Renal cortex interstitium (tissue), 15 donors: Measurements from ENCODE around the gene PGAP2. TPM values are rescaled to one million over a fixed set of nuclear protein-coding genes. Genes with fewer than 3 reads are reported as not detected.
"Not testable (repeated sequence)": the region's sequence is repeated elsewhere in the genome, so short reads cannot be mapped to it uniquely, and the experiment has no call there.

Experiments
- DNase-seq, 11 donors: peaks; one replicate each; pipeline ENCODE4 v3.0.0-alpha.2; 2013; ENCODE audit warnings: low read depth in 9 of 11, low spot score in 4 of 11; ENCODE audit errors: extremely low read depth in 1 of 11
- long read RNA-seq, 16 experiments: transcript quantifications; one replicate each; lab custom pipeline, GENCODE V29; 2026
- polyA plus RNA-seq, 3 donors: library from polyadenylated mRNA; unstranded; fragments of 120-200 nt; gene quantifications; one replicate each; pipeline ENCODE4 v1.2.1, GENCODE V29; 2013; ENCODE audit not compliant: insufficient read length in 3 of 3

Gene PGAP2
- 10 to 100 TPM; 40.6 to 56.9 (median 40.7) TPM for polyA plus RNA-seq
- long read RNA-seq, donor 1, partial matches to known transcripts: 0 of 6 reads
- long read RNA-seq, donor 1, other reads (novel, unspliced or antisense): 0 of 6 reads
- long read RNA-seq, donor 2, partial matches to known transcripts: 0 of 7 reads
- long read RNA-seq, donor 2, other reads (novel, unspliced or antisense): 0 of 7 reads
- long read RNA-seq, donor 3, partial matches to known transcripts: 0 of 8 reads
- long read RNA-seq, donor 3, other reads (novel, unspliced or antisense): 0 of 8 reads
- long read RNA-seq, donor 4, transcript PGAP2-215 (6 exons, 798 nt): major isoform, 5 of 12 reads
- long read RNA-seq, donor 4, partial matches to known transcripts: 0 of 12 reads
- long read RNA-seq, donor 4, other reads (novel, unspliced or antisense): 0 of 12 reads
- long read RNA-seq, donor 5: 0 reads
- long read RNA-seq, donor 6, partial matches to known transcripts: 9 of 19 reads
- long read RNA-seq, donor 6, other reads (novel, unspliced or antisense): 0 of 19 reads
- long read RNA-seq, donor 7, partial matches to known transcripts: 0 of 7 reads
- long read RNA-seq, donor 7, other reads (novel, unspliced or antisense): 0 of 7 reads
- long read RNA-seq, donor 8, partial matches to known transcripts: 0 of 14 reads
- long read RNA-seq, donor 8, other reads (novel, unspliced or antisense): 0 of 14 reads
- long read RNA-seq, donor 9, partial matches to known transcripts: 0 of 10 reads
- long read RNA-seq, donor 9, other reads (novel, unspliced or antisense): 0 of 10 reads
- long read RNA-seq, donor 10, partial matches to known transcripts: 0 of 9 reads
- long read RNA-seq, donor 10, other reads (novel, unspliced or antisense): 0 of 9 reads
- long read RNA-seq, donor 11, partial matches to known transcripts: 0 of 7 reads
- long read RNA-seq, donor 11, other reads (novel, unspliced or antisense): 0 of 7 reads
- long read RNA-seq, donor 12, partial matches to known transcripts: 0 of 3 reads
- long read RNA-seq, donor 12, other reads (novel, unspliced or antisense): 0 of 3 reads
- long read RNA-seq, donor 13: 0 reads
- long read RNA-seq, donor 14, partial matches to known transcripts: 0 of 2 reads
- long read RNA-seq, donor 14, other reads (novel, unspliced or antisense): 0 of 2 reads
- long read RNA-seq, donor 15, partial matches to known transcripts: 0 of 4 reads
- long read RNA-seq, donor 15, other reads (novel, unspliced or antisense): 0 of 4 reads
- long read RNA-seq, donor 16, transcript PGAP2-203 (7 exons, 1,837 nt): minor isoform, 6 of 28 reads
- long read RNA-seq, donor 16, transcript PGAP2-232 (2 exons, 1,106 nt): major isoform, 8 of 28 reads
- long read RNA-seq, donor 16, partial matches to known transcripts: 0 of 28 reads
- long read RNA-seq, donor 16, other reads (novel, unspliced or antisense): 0 of 28 reads

DNA sequence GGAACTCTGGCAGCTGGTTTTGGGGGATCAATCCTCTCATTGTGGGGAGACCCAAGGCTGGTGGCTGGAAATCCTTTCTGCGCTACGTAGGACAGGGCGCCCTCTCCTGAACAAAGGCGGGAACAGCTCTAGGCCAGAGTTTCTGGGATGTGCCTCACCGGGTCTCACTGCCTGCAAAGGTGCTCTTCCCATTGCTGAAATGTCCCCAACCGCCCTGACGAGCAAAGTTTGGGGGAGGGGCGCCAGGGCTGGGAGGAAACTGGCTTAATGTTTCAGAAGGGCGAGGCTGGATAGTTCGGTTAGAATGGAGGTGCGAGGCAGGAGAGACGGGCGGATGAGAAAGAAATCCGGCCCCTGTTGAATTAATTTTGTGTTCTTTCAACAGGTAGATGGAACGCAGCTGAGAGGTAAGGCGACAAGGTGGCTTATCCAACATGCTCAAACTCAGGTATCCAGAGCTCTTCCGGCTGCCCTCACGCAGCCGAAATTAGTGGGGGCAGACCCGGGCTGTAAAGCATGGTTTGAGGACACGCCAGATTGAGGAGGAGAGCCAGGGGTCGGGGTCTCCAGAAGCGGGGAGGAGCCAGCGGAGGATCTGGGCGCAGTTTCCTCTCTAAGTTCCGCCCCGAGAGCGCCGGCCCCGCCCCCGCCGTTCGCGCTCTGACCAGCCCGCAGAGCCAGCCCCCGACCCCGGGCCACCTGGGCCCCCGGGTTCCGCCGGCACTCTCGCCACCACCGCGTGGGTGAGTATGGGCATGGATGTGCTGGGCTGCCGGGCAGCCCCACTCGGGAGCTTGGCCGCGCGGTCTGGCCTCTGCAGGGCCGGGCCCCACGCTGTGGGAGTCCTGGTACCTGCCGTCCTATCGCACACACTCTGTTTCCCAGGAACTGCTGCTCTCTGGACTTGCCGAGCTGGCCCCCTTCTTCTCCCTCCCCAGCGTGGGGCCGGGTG, at the start of gene PGAP2:
TSS of gene PGAP2 (plus strand) at position 652 of the 952 bp plus-strand sequence. CDS start 2,700 bp downstream, outside the sequence.
- DNase-seq: peak in 8 of 11 donors; percentile 51 to 65 (median 56)

- no peak for DNase-seq
Observed at GRCh38 chr11:3764266-3764665, 44.1 kb upstream of the PGAP2 start.

GRCh38 chr11:3766836-3767235, 41.5 kb upstream of the PGAP2 start:
- not testable (repeated sequence) for DNase-seq

- no peak for DNase-seq
Observed at GRCh38 chr11:3767536-3767935, 40.8 kb upstream of the PGAP2 start.

GRCh38 chr11:3773180-3773579, 35.2 kb upstream of the PGAP2 start:
- no peak for DNase-seq

- DNase-seq: no peak
Observed at GRCh38 chr11:3775736-3776406, 32.5 kb upstream of the PGAP2 start.

- DNase-seq: no peak
Observed at GRCh38 chr11:3781423-3781822, 26.9 kb upstream of the PGAP2 start.

GRCh38 chr11:3782963-3783362, 25.4 kb upstream of the PGAP2 start:
- DNase-seq: no peak

DNA sequence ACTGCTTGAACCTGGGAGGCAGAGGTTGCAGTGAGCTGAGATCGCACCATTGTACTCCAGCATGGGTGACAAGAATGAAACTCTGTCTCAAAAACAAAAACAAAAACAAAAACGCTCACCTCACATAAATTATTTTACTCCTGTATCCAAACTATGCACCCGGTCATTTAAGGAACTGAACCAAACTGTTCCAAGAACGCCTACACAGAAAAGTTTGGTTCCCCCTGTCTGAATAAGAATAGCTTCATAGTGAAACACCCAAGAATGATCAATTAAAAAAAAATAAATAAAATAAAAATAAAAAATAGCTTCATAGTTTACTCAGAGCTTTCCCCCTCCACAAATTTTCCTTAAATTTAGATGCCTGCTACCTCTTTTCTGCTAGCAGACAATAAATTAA, 24.7 kb upstream of the PGAP2 start:
- DNase-seq: no peak

DNA sequence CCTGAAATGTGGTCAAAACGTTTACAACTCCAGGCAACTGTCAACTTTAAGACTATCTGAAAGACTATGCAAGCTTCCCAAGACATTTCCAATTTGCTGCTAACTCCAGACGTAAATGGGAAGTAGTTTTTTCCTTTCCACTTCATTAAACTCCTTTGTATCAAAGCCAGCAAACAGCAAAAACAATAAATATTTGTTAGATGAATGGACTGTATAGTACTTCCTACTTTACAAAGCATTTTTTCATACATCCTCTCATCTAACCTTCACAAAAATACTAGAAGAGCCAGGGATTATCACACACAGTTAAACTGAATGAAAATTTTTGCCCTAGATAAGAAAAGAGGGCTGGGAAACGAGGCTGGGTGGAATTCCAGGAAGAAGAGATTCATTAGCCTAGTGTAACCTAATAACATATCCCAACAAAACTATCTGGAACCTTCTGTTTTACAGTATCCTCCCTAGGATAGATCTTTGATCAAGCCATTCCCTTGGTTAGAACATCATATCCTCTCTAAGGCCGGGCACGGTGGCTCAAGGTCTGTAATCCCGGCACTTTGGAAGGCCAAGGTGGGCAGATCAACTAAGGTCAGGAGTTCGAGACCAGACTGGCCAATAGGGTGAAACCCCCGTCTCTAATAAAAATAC, 21.5 kb upstream of the PGAP2 start:
- DNase-seq: no peak

GRCh38 chr11:3794387-3794786, 14.0 kb upstream of the PGAP2 start:
- DNase-seq: not testable (repeated sequence)

GRCh38 chr11:3795131-3796001, 13.0 kb upstream of the PGAP2 start:
- no peak for DNase-seq

DNA sequence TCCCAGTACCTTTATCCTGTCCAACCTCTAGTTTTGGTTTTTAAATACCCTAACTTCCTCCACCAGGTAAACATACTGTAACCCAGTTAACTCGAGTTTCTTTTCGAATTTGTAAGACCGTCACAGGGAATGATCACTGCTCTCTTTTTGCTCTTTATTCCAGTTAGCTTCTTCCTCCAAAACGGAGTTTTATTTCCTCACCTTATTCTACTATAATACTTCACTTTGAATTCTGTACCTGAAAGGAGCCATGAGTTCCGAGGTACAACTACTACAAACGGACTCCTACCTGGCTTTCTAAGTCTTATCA, 12.4 kb upstream of the PGAP2 start:
- no peak for DNase-seq

DNA sequence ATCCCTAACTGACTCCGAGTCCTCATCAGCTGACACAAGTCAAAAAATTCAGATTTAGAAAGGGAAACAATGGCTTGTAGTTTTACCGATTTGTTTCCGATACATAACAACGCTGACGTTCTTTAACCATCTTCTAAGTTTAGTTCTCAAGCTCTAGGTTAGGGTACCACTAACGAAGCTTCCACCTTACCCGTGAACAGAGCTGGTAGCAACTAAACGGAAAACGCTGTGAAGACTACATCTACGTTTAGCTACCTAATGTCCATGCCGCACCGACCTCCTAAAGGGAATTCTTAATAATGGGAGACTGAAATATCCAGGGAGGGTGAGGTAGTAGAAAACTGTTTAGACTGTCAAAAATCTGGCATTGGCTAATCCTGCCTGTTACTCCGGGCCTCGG, 12.0 kb upstream of the PGAP2 start:
- DNase-seq: no peak

DNA sequence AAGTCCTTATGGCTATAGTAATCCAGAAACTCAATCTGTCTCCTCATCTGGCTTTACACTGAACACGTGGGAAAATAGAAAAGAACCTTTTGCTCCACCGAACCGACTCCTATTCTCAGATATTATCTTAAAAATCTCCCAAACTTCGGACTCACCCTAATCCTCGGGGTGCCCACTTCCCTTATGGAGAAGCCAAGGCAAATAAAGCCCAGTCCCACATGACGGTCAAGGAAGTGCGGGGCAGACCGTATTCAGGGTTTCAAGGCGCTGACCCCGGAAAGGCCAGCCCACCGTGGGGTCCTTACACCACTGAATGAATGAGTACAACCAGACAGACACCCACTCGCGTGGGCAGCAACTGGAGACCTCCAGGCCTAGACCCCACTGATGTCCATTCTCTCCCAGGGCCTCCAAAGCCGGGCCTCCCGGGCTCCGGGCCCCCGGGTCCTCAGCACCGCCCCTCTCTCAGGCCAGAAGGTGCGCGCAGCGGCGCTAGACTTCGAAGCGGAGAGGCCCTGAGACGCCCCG, 11.5 kb upstream of the PGAP2 start:
- DNase-seq: peak in 4 of 11 donors; percentile 20 to 53 (median 32)
